Neural progenitor cell (in vitro differentiated cells): ENCODE results near the gene IBTK. TPM values are rescaled to one million over a fixed set of nuclear protein-coding genes. Genes with fewer than 3 reads are reported as not detected.
"Not testable (repeated sequence)": the region's sequence is repeated elsewhere in the genome, so short reads cannot be mapped to it uniquely, and the experiment has no call there.

Source experiments
- DNase-seq: peaks from one replicate; pipeline ENCODE4 v3.0.0-alpha.2; 2016; ENCODE audit warnings: low spot score
- H2AFZ ChIP-seq: fragments of 200-600 bp; sonication (generic); replicated peaks from 2 replicates; pipeline ENCODE4 v1.6.1; 2016; ENCODE audit warnings: antibody characterized with exemption
- H3F3A ChIP-seq: fragments of 200-600 bp; sonication (generic); 2 replicates; pipeline ENCODE4 v1.6.1; 2016; ENCODE audit warnings: antibody characterized with exemption, low read depth
- H3K27ac ChIP-seq: fragments of 200-600 bp; sonication (generic); 2 replicates; pipeline ENCODE4 v1.5.1; 2016; ENCODE audit warnings: mild to moderate bottlenecking
- H3K27me3 ChIP-seq: fragments of 200-600 bp; sonication (generic); 2 replicates; pipeline ENCODE4 v1.6.1; 2016; ENCODE audit warnings: mild to moderate bottlenecking, moderate library complexity
- H3K36me3 ChIP-seq: fragments of 200-600 bp; sonication (generic); 2 replicates; pipeline ENCODE4 v1.5.1; 2016
- H3K4me1 ChIP-seq: fragments of 200-600 bp; sonication (generic); 2 replicates; pipeline ENCODE4 v1.6.1; 2016; ENCODE audit warnings: mixed run types
- H3K4me2 ChIP-seq: fragments of 200-600 bp; sonication (generic); 2 replicates; pipeline ENCODE4 v1.6.1; 2016
- H3K4me3 ChIP-seq: fragments of 200-600 bp; sonication (generic); 2 replicates; pipeline ENCODE4 v1.5.1; 2016
- H3K79me2 ChIP-seq: fragments of 200-600 bp; sonication (generic); 2 replicates; pipeline ENCODE4 v1.6.1; 2016; ENCODE audit warnings: low read depth
- H3K9ac ChIP-seq: fragments of 200-600 bp; sonication (generic); 2 replicates; pipeline ENCODE4 v1.6.1; 2016
- H3K9me3 ChIP-seq: fragments of 200-600 bp; sonication (generic); 2 replicates; pipeline ENCODE4 v1.5.1; 2016; ENCODE audit warnings: low read depth
- H4K20me1 ChIP-seq: fragments of 200-600 bp; sonication (generic); 2 replicates; pipeline ENCODE4 v1.6.1; 2016; ENCODE audit warnings: low read depth
- H3K27ac Mint-ChIP-seq: 3 replicates; pipeline ENCODE4 v1.8.0; 2021; ENCODE audit warnings: mixed read lengths
- H3K27me3 Mint-ChIP-seq: 2 replicates; pipeline ENCODE4 v1.8.0; 2022; ENCODE audit warnings: low read depth, mild to moderate bottlenecking, inconsistent platforms, moderate library complexity, mixed read lengths; ENCODE audit not compliant: insufficient read depth
- H3K36me3 Mint-ChIP-seq: 3 replicates; pipeline ENCODE4 v1.8.0; 2021; ENCODE audit warnings: mixed read lengths
- H3K4me1 Mint-ChIP-seq: 3 replicates; pipeline ENCODE4 v1.8.0; 2021; ENCODE audit warnings: mixed read lengths
- H3K4me3 Mint-ChIP-seq: 3 replicates; pipeline ENCODE4 v1.8.0; 2021; ENCODE audit warnings: mild to moderate bottlenecking, moderate library complexity, mixed read lengths
- H3K9me3 Mint-ChIP-seq: 3 replicates; pipeline ENCODE4 v1.8.0; 2020; ENCODE audit warnings: mixed read lengths
- EZH2 ChIP-seq: fragments of 200-600 bp; sonication (generic); IDR thresholded peaks from 2 replicates; pipeline ENCODE4 v1.6.1; 2017; ENCODE audit warnings: antibody characterized with exemption, mild to moderate bottlenecking, moderate library complexity
- EZH2phosphoT487 ChIP-seq: fragments of 200-600 bp; sonication (generic); IDR thresholded peaks from 2 replicates; pipeline ENCODE4 v1.6.1; 2017; ENCODE audit warnings: antibody characterized with exemption
- small RNA-seq: library from RNA; depleted of rRNA; stranded (forward); fragments of <200 nt; gene quantifications from one replicate; pipeline ENCODE3, GENCODE V24; 2015
- total RNA-seq: library from RNA; depleted of rRNA; stranded (reverse); fragments of >200 nt; gene quantifications from 2 replicates; pipeline ENCODE4 v1.2.3, GENCODE V29; 2015; ENCODE audit warnings: low replicate concordance
- TF ChIP-seq, protein P1 (sequence below): fragments of 200-600 bp; sonication (generic); IDR thresholded peaks from 2 replicates; pipeline ENCODE4 v1.5.1; 2017; ENCODE audit warnings: antibody characterized with exemption, mild to moderate bottlenecking

The IBTK gene
- total RNA-seq, 1 donor from 2014 or later, result 33.7 TPM

- Histone ChIP-seq H2AFZ (no peak overlapping the region), H3K4me1 (no peaks in the 10 kb centered on the region), H4K20me1 (no peaks in the 10 kb centered on the region), H3F3A (no peaks in the 10 kb centered on the region), H3K27me3 (no peaks in the 10 kb centered on the region), H3K79me2 (no peaks in the 10 kb centered on the region), H3K4me3 (no peak overlapping the region), H3K27ac (no peak overlapping the region), H3K36me3 (no peaks in the 10 kb centered on the region), H3K9ac (no peak overlapping the region), H3K4me2 (no peak overlapping the region), H3K9me3 (no peaks in the 10 kb centered on the region)
- H3K9me3 Mint-ChIP-seq, result peaks cover 2% of the 10 kb centered on the region
- H3K36me3 Mint-ChIP-seq, result no peaks in the 10 kb centered on the region
- H3K27ac Mint-ChIP-seq, result no peak overlapping the region
- H3K4me3 Mint-ChIP-seq, result no peak overlapping the region
- H3K4me1 Mint-ChIP-seq, result no peaks in the 10 kb centered on the region
- H3K27me3 Mint-ChIP-seq, result no peaks in the 10 kb centered on the region
- TF ChIP-seq EZH2phosphoT487 (no peak), EZH2 (no peak)
- TF ChIP-seq, protein P1, sequence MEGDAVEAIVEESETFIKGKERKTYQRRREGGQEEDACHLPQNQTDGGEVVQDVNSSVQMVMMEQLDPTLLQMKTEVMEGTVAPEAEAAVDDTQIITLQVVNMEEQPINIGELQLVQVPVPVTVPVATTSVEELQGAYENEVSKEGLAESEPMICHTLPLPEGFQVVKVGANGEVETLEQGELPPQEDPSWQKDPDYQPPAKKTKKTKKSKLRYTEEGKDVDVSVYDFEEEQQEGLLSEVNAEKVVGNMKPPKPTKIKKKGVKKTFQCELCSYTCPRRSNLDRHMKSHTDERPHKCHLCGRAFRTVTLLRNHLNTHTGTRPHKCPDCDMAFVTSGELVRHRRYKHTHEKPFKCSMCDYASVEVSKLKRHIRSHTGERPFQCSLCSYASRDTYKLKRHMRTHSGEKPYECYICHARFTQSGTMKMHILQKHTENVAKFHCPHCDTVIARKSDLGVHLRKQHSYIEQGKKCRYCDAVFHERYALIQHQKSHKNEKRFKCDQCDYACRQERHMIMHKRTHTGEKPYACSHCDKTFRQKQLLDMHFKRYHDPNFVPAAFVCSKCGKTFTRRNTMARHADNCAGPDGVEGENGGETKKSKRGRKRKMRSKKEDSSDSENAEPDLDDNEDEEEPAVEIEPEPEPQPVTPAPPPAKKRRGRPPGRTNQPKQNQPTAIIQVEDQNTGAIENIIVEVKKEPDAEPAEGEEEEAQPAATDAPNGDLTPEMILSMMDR, result no peak
- DNase-seq, result no peak
These were observed 117.7 kb downstream of the IBTK start for GRCh38 chr6:82129797-82130196.

DNA sequence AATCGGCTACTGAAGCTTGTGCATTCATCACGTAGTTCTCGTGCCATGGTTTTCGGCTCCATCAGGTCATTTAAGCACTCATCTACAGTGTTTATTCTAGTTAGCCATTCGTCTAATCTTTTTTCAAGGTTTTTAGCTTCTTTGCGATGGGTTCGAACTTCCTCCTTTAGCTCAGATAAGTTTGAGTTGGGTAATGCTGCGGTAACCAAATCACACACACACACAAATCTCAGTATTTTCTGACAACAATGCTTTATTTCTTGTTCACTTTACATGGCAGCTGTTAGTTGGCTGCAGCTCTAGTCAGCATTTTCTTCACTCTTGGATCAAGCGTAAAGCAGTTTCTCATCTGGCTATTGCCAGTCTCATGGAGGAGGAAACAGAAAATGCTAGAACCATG, 118.6 kb downstream of the IBTK start:
- not testable (repeated sequence) for H4K20me1 ChIP-seq, H3K27ac ChIP-seq, H3K27me3 ChIP-seq, H3K9me3 ChIP-seq, H3K9me3 Mint-ChIP-seq, H3K9ac ChIP-seq, H3K4me3 Mint-ChIP-seq, H3F3A ChIP-seq, H2AFZ ChIP-seq, DNase-seq, H3K27me3 Mint-ChIP-seq, H3K4me3 ChIP-seq, H3K4me1 ChIP-seq, H3K79me2 ChIP-seq, H3K4me2 ChIP-seq, H3K36me3 ChIP-seq, H3K27ac Mint-ChIP-seq, H3K36me3 Mint-ChIP-seq, H3K4me1 Mint-ChIP-seq

GRCh38 chr6:82123632-82124031, 123.9 kb downstream of the IBTK start:
- Histone ChIP-seq H3K4me2 (no peak overlapping the region), H3K36me3 (no peaks in the 10 kb centered on the region), H3K4me3 (no peak overlapping the region), H3K9ac (no peak overlapping the region), H3K4me1 (no peaks in the 10 kb centered on the region), H3K27me3 (no peaks in the 10 kb centered on the region), H3K9me3 (no peaks in the 10 kb centered on the region), H3K27ac (no peak overlapping the region), H4K20me1 (no peaks in the 10 kb centered on the region), H2AFZ (no peak overlapping the region), H3F3A (no peaks in the 10 kb centered on the region), H3K79me2 (no peaks in the 10 kb centered on the region)
- no peak for DNase-seq
- Mint-ChIP-seq H3K4me1 (no peaks in the 10 kb centered on the region), H3K9me3 (peaks cover 2% of the 10 kb centered on the region), H3K4me3 (no peak overlapping the region), H3K27me3 (no peaks in the 10 kb centered on the region), H3K27ac (no peak overlapping the region), H3K36me3 (no peaks in the 10 kb centered on the region)
- TF ChIP-seq, protein P1, result no peak
- TF ChIP-seq EZH2phosphoT487 (no peak), EZH2 (no peak)

Small RNA genes within 50 kb of the gene (small RNA-seq; reads per million reads assigned to genes)
- not detected for gene RNU6-130P

Other genes starting within 250 kb of the IBTK start
- 362 and 601 TPM in 2 replicates for gene TPBG, start 116.1 kb upstream of the IBTK start, total RNA-seq